Left ventricle myocardium inferior (tissue), 1 donor: ENCODE data around the gene TRPM2. TPM values are rescaled to one million over a fixed set of nuclear protein-coding genes. Genes with fewer than 3 reads are reported as not detected.
A peak's percentile ranks its signal among the peaks of the same experiment; 100 is the strongest.

Experiments
- DNase-seq: peaks from one replicate; pipeline ENCODE4 v3.0.0-alpha.2; 2020
- H3K27ac ChIP-seq: fragments of 200-600 bp; replicated peaks from 2 replicates; pipeline ENCODE4 v1.8.0; 2021
- H3K27me3 ChIP-seq: fragments of 200-600 bp; 2 replicates; pipeline ENCODE4 v1.8.0; 2021; ENCODE audit warnings: low read depth
- H3K36me3 ChIP-seq: fragments of 200-600 bp; 2 replicates; pipeline ENCODE4 v1.8.0; 2021
- H3K4me1 ChIP-seq: fragments of 200-600 bp; 2 replicates; pipeline ENCODE4 v1.8.0; 2021
- H3K4me3 ChIP-seq: fragments of 200-600 bp; 2 replicates; pipeline ENCODE4 v1.8.0; 2021; ENCODE audit warnings: mild to moderate bottlenecking, moderate library complexity
- H3K9me3 ChIP-seq: fragments of 200-600 bp; replicated peaks from 2 replicates; pipeline ENCODE4 v1.8.0; 2021
- intact Hi-C: fragments of 100-400 bp; cut with micrococcal nuclease; formaldehyde crosslinking; loops from one replicate; pipeline ENCODE4 v1.11.0; 2022
- total RNA-seq: library from RNA; stranded (reverse); fragmentation: NEBNext Ultra II Directional; extraction: Animal tissue kit (Norgen Biotek cat#: 25700); gene quantifications from one replicate; pipeline ENCODE4 v1.2.1, GENCODE V29; 2021
- TF ChIP-seq, protein P1 (sequence below): fragments of 200-600 bp; IDR thresholded peaks from 2 replicates; pipeline ENCODE4 v1.8.0; 2021; ENCODE audit warnings: antibody characterized with exemption, mild to moderate bottlenecking, borderline replicate concordance
- donor health status: DM: no; HTN: yes; CAD: no; lungs with severe emphysema.

The TRPM2 gene
- total RNA-seq, 1 donor from 2014 or later = 1.8 TPM

DNA sequence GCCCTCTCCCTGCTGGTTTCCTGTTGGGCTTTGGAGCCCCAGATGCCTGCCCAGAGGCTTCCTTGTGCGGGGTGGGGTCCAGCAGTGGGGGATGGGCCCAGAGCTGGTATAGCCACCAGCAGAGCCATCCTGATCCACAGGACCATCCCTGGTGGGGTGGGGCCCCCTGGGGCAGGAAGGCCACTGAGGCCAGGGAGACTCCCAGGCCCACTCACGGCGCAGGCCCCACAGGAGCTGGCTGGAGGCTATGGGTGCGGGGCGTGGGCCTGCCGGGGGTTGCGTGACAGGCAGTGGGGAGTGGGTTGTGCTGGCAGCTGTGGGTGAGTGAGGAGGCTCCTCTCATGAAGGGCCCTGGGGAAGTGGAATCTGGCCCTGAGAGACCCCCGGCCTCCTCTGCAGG, 107.6 kb downstream of the TRPM2 start:
- Histone ChIP-seq H3K4me1 (peaks cover 10% of the 10 kb centered on the region), H3K27ac (no peak overlapping the region), H3K9me3 (no peaks in the 10 kb centered on the region), H3K36me3 (no peaks in the 10 kb centered on the region), H3K27me3 (no peaks in the 10 kb centered on the region), H3K4me3 (no peak overlapping the region)
- intact Hi-C loops = no loop called here
- DNase-seq = no peak
- TF ChIP-seq, protein P1, sequence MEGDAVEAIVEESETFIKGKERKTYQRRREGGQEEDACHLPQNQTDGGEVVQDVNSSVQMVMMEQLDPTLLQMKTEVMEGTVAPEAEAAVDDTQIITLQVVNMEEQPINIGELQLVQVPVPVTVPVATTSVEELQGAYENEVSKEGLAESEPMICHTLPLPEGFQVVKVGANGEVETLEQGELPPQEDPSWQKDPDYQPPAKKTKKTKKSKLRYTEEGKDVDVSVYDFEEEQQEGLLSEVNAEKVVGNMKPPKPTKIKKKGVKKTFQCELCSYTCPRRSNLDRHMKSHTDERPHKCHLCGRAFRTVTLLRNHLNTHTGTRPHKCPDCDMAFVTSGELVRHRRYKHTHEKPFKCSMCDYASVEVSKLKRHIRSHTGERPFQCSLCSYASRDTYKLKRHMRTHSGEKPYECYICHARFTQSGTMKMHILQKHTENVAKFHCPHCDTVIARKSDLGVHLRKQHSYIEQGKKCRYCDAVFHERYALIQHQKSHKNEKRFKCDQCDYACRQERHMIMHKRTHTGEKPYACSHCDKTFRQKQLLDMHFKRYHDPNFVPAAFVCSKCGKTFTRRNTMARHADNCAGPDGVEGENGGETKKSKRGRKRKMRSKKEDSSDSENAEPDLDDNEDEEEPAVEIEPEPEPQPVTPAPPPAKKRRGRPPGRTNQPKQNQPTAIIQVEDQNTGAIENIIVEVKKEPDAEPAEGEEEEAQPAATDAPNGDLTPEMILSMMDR = no peak

DNA sequence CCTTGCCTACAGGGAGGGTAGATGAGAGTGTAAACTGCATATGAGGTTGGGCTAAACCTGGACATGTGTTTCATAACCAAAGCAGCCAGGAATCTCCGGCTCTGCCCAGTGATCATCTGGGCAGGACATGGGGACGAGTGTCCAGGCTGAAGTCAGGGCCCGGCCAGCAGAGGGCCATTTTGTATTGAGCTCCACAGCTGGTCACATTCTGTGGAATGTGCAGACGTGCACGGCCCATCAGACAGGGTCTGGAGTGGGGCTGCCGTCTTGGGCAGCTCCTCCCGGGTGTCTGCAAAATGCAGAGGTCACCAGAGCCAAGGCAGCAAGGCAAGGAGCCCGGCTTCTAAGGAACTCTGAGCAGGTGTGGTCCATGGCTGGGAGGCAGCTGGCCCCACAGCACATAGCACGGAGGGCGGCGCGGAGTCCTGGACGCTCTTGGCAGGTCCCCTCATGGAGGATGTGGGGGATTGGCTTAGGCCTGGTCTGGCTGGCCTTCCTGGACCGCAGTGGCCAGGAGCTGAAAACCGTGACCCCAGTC, 108.1 kb downstream of the TRPM2 start:
- Histone ChIP-seq H3K27me3 (no peaks in the 10 kb centered on the region), H3K36me3 (no peaks in the 10 kb centered on the region), H3K9me3 (no peaks in the 10 kb centered on the region), H3K4me1 (peaks cover 5% of the 10 kb centered on the region), H3K27ac (no peak overlapping the region), H3K4me3 (no peak overlapping the region)
- intact Hi-C loops = no loop called here
- TF ChIP-seq, protein P1 = peak; percentile 63
- DNase-seq = no peak

DNA sequence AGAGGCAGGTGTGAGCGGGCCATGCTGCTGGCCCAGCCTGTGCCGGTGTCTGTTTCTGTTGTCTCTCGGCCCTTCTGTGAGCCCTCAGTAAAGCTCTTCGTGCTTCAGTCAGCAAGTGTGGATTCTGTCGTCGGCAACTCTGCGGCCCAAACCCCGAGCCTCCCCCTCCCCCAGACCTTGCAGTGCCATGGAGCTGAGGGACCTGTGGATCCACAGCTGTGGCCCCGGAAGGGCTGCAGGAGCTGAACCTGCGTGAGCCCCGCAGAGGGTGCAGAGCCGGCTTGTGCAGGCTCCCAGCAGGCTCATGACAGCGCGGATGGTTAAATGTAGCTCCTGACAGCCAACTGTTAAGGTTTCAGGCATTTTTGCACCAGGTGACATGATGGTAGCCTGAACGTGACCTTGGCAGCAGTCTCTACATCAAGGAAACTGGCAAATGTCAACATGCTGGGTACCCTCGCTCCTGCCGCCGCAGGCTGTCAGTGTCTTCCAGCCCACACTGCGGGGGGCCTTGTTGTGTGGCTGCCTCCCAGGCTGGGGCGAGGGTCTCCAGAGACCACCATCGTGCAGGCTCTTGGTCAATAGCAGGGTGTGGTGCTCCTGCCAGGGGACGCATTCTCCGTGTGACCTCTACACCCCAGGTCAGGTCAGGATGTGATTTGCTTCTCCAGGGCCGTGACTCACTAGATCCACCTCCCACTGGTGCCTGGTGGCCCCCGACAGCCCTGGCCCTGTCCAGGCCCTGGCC, 108.8 kb downstream of the TRPM2 start:
- no peak for DNase-seq
- intact Hi-C loops = no loop called here
- Histone ChIP-seq H3K36me3 (no peaks in the 10 kb centered on the region), H3K27ac (no peak overlapping the region), H3K9me3 (no peaks in the 10 kb centered on the region), H3K4me1 (peaks cover 5% of the 10 kb centered on the region), H3K27me3 (no peaks in the 10 kb centered on the region), H3K4me3 (no peak overlapping the region)
- TF ChIP-seq, protein P1 = no peak

DNA sequence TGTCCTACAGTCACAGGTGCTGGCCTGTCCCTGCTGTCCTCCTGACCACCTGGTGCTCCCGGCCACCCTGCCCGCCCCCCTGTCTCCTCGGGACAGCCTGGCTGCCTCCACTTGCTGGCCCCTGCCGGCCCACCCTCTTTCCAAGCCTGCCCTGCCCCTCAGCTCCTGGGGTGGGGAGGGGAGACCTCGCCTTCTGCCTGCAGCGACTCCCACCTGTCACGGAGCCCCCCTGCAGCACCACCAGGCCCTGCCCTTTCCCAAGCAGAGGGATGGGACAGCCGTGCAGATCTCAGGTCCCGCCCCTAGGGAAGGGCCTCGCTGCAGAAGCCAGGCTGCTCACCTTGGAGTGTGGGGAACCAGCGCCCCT, 109.4 kb downstream of the TRPM2 start:
- Histone ChIP-seq H3K9me3 (no peaks in the 10 kb centered on the region), H3K36me3 (no peaks in the 10 kb centered on the region), H3K27me3 (no peaks in the 10 kb centered on the region), H3K4me1 (peaks cover 5% of the 10 kb centered on the region), H3K27ac (no peak overlapping the region), H3K4me3 (no peak overlapping the region)
- TF ChIP-seq, protein P1 = no peak
- intact Hi-C loops = no loop called here
- DNase-seq = no peak

DNA sequence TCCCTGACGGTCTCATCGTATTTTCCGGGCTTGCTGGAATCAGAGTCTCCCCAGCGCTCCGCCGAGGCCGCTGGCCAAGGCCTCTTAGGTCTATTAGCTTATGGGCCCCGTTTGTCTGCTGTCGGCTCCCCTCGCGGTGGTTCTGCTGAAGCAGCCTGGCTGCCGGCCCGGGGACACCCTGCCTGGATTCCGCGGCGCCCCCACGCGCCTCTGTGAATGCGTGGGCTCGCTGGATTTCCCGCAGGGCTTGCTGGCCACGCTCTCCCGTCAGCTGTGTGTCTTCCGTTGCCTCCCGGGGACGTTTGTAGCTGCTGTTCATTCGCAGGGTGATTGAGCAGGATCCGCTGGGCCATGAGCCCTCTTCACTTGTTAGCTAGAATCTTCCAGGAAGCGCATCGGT, 110.3 kb downstream of the TRPM2 start:
- no peak for DNase-seq
- Histone ChIP-seq H3K4me1 (peaks cover 5% of the 10 kb centered on the region), H3K36me3 (no peaks in the 10 kb centered on the region), H3K27me3 (no peaks in the 10 kb centered on the region), H3K4me3 (no peak overlapping the region), H3K27ac (no peak overlapping the region), H3K9me3 (no peaks in the 10 kb centered on the region)
- intact Hi-C loops = no loop called here
- TF ChIP-seq, protein P1 = no peak
